Measurements from ENCODE around the gene NLRP6. TPM values are rescaled to one million over a fixed set of nuclear protein-coding genes. Genes with fewer than 3 reads are reported as not detected.

NLRP6 gene
- total RNA-seq, 2 experiments from 2014 or later: 0.25 to 0.65 TPM

- H3K4me3 ChIP-seq (ENCODE audit: low read depth, low read length, poor library complexity, severe bottlenecking): peak overlapping the region; percentile 44
- H3K9me2 ChIP-seq (ENCODE audit: insufficient read depth, low read length): no peaks in the 10 kb centered on the region
- peak overlapping the region; percentile 53; the same call in 1 of the 2 replicates for H2AFZ ChIP-seq (ENCODE audit: low read length)
- H3K36me3 ChIP-seq (ENCODE audit: insufficient read depth, low read length): no peaks in the 10 kb centered on the region
- H3K27ac ChIP-seq (ENCODE audit: low read depth, low read length, poor library complexity, severe bottlenecking): peak overlapping the region; percentile 75
- ChIA-PET CTCF (ENCODE audit: unreplicated experiment) (no interaction called here), POLR2A (interaction anchor here (5.5 kb wide), 1 partner anchor 13 kb away, joined by 63 read pairs; no protein-coding TSS in a partner anchor)
- H3K4me1 ChIP-seq (ENCODE audit: insufficient read depth, low read length, poor library complexity, severe bottlenecking): peaks cover 51% of the 10 kb centered on the region
- H3K4me2 ChIP-seq (ENCODE audit: low read length): peak overlapping the region; percentile 76
- no peak for DNase-seq (ENCODE audit: low spot score)
- intact Hi-C loops (cut with micrococcal nuclease; ENCODE audit: unreplicated experiment): no loop called here
- TF ChIP-seq CTCF (conservative IDR thresholded peaks at IDR 0.05; ENCODE audit: low read length) (no peak), EZH2phosphoT487 (IDR thresholded peaks at IDR 0.05; ENCODE audit: borderline replicate concordance, low read depth, low read length) (no peak)
- no peaks in the 10 kb centered on the region for H4K20me1 ChIP-seq (ENCODE audit: insufficient read depth, low read length)
- no TSS peak for BruUV-seq (replicated peaks)
- H3K9me3 ChIP-seq (ENCODE audit: low read length): no peaks in the 10 kb centered on the region
- H3K79me2 ChIP-seq (ENCODE audit: insufficient read depth, low read depth, low read length): no peaks in the 10 kb centered on the region
Measured at GRCh38 chr11:325796-326591, 47.8 kb downstream of the NLRP6 start.

- Histone ChIP-seq H3K9me3 (ENCODE audit: low read length) (no peaks in the 10 kb centered on the region), H3K4me1 (ENCODE audit: insufficient read depth, low read length, poor library complexity, severe bottlenecking) (peaks cover 56% of the 10 kb centered on the region), H3K79me2 (ENCODE audit: insufficient read depth, low read depth, low read length) (no peaks in the 10 kb centered on the region), H3K9me2 (ENCODE audit: insufficient read depth, low read length) (no peaks in the 10 kb centered on the region), H4K20me1 (ENCODE audit: insufficient read depth, low read length) (no peaks in the 10 kb centered on the region), H3K4me3 (ENCODE audit: low read depth, low read length, poor library complexity, severe bottlenecking) (peak overlapping the region; percentile 44), H3K4me2 (ENCODE audit: low read length) (peak overlapping the region; percentile 76), H3K27ac (ENCODE audit: low read depth, low read length, poor library complexity, severe bottlenecking) (peak overlapping the region; percentile 75), H3K36me3 (ENCODE audit: insufficient read depth, low read length) (no peaks in the 10 kb centered on the region), H2AFZ (ENCODE audit: low read length) (peak overlapping the region; percentile 53; the same call in 1 of the 2 replicates)
- TF ChIP-seq EZH2phosphoT487 (IDR thresholded peaks at IDR 0.05; ENCODE audit: borderline replicate concordance, low read depth, low read length) (no peak), CTCF (conservative IDR thresholded peaks at IDR 0.05; ENCODE audit: low read length) (no peak)
- intact Hi-C loops (cut with micrococcal nuclease; ENCODE audit: unreplicated experiment): no loop called here
- ChIA-PET POLR2A (interaction anchor here (1.3 to 5.5 kb wide), 2 partner anchors 13 to 14 kb away, joined by 5 to 63 read pairs; no protein-coding TSS in a partner anchor), CTCF (ENCODE audit: unreplicated experiment) (no interaction called here)
- no peak for DNase-seq (ENCODE audit: low spot score)
- BruUV-seq (replicated peaks): no TSS peak
Measured at GRCh38 chr11:326592-326841, 48.3 kb downstream of the NLRP6 start.

Measured in OCI-LY7 (cell line).